DND-41 (cell line): Measurements from ENCODE around the gene TGFBR3L.

Source experiments
- ATAC-seq: fragments of 200-7000 bp; cut with Tn5 transposase; 3 replicates; pipeline ENCODE4 v1.9.1; 2021; ENCODE audit warnings: low read depth; ENCODE audit not compliant: insufficient read depth
- DNase-seq: peaks from one replicate; pipeline ENCODE4 v3.0.0-alpha.2; 2020
- H2AFZ ChIP-seq: 2 replicates; pipeline ENCODE4 v1.6.0; 2012; ENCODE audit warnings: low read depth, low read length
- H3K27ac ChIP-seq: 2 replicates; pipeline ENCODE4 v1.5.1; 2012; ENCODE audit warnings: low read length, inconsistent platforms
- H3K27me3 ChIP-seq: fragments of 200-600 bp; sonication (generic); 2 replicates; pipeline ENCODE4 v1.6.0; 2012; ENCODE audit warnings: low read length, mild to moderate bottlenecking, inconsistent platforms; ENCODE audit not compliant: insufficient read depth, poor library complexity
- H3K36me3 ChIP-seq: 2 replicates; pipeline ENCODE4 v1.5.1; 2012; ENCODE audit warnings: low read length, inconsistent platforms; ENCODE audit not compliant: insufficient read depth
- H3K4me1 ChIP-seq: 2 replicates; pipeline ENCODE4 v1.5.1; 2012; ENCODE audit warnings: mild to moderate bottlenecking, low read length; ENCODE audit not compliant: insufficient read depth
- H3K4me2 ChIP-seq: 2 replicates; pipeline ENCODE4 v1.6.0; 2012; ENCODE audit warnings: mild to moderate bottlenecking, moderate library complexity, low read length, inconsistent platforms; ENCODE audit not compliant: insufficient read depth
- H3K4me3 ChIP-seq, 2 experiments: fragments of 200-600 bp in 1 of 2; shearing (Covaris generic) in 1 of 2; 2 replicates each; pipeline ENCODE4 v1.5.1; 2012 to 2016; ENCODE audit warnings: inconsistent platforms in 2 of 2, low read length in 2 of 2, mild to moderate bottlenecking in 2 of 2, low read depth in 1 of 2, moderate library complexity in 1 of 2
- H3K79me2 ChIP-seq: 2 replicates; pipeline ENCODE4 v1.6.0; 2012; ENCODE audit warnings: low read length, inconsistent platforms; ENCODE audit not compliant: insufficient read depth
- H3K9ac ChIP-seq: 2 replicates; pipeline ENCODE4 v1.6.0; 2012; ENCODE audit warnings: low read depth, mild to moderate bottlenecking, inconsistent platforms, low read length, moderate library complexity
- H3K9me3 ChIP-seq: 2 replicates; pipeline ENCODE4 v1.5.1; 2012; ENCODE audit warnings: low read length, moderate library complexity, mild to moderate bottlenecking, inconsistent platforms; ENCODE audit not compliant: insufficient read depth, severe bottlenecking
- H4K20me1 ChIP-seq: 2 replicates; pipeline ENCODE4 v1.6.0; 2012; ENCODE audit warnings: low read length; ENCODE audit not compliant: insufficient read depth
- CTCF ChIP-seq: IDR thresholded peaks from 2 replicates; pipeline ENCODE4 v1.5.1; 2012; ENCODE audit warnings: borderline replicate concordance, low read length, moderate library complexity, mild to moderate bottlenecking; ENCODE audit not compliant: poor library complexity, severe bottlenecking; ENCODE audit errors: extremely low read depth
- EZH2 ChIP-seq: IDR thresholded peaks from 3 replicates; pipeline ENCODE4 v1.6.1; 2012; ENCODE audit warnings: borderline replicate concordance, low read depth, mild to moderate bottlenecking, moderate library complexity, low read length, inconsistent platforms; ENCODE audit not compliant: severe bottlenecking

TGFBR3L gene

GRCh38 chr19:7900931-7901330 lies 13.7 kb upstream of the TGFBR3L start:
- Histone ChIP-seq H3K36me3 (peaks cover 16% of the 10 kb centered on the region), H3K27me3 (no peaks in the 10 kb centered on the region), H2AFZ (no peak overlapping the region), H3K4me2 (no peak overlapping the region), H3K4me3 (no peak overlapping the region), H3K9me3 (no peaks in the 10 kb centered on the region), H3K27ac (no peak overlapping the region), H3K4me1 (peaks cover 28% of the 10 kb centered on the region), H3K79me2 (peaks cover 28% of the 10 kb centered on the region), H4K20me1 (peaks cover 19% of the 10 kb centered on the region), H3K9ac (no peak overlapping the region)
- TF ChIP-seq CTCF, result no peak
- no peak for TF ChIP-seq EZH2
- no peak for ATAC-seq
- no peak for DNase-seq

GRCh38 chr19:7901337-7901736 lies 13.3 kb upstream of the TGFBR3L start:
- ATAC-seq, result no peak
- no peak overlapping the region for H3K4me3 ChIP-seq

GRCh38 chr19:7902796-7903243 lies 11.8 kb upstream of the TGFBR3L start:
- Histone ChIP-seq H4K20me1 (peaks cover 33% of the 10 kb centered on the region), H3K4me1 (peaks cover 33% of the 10 kb centered on the region), H3K4me2 (peak overlapping the region; percentile 89), H3K36me3 (peaks cover 30% of the 10 kb centered on the region), H3K27ac (peak overlapping the region; percentile 86), H3K27me3 (no peaks in the 10 kb centered on the region), H3K79me2 (peaks cover 45% of the 10 kb centered on the region), H3K9me3 (no peaks in the 10 kb centered on the region), H2AFZ (peak overlapping the region; percentile 89), H3K9ac (peak overlapping the region; percentile 71), H3K4me3 (peak overlapping the region; percentile 42 to 79)
- TF ChIP-seq CTCF, result no peak
- no peak for TF ChIP-seq EZH2
- no peak for ATAC-seq
- no peak for DNase-seq

More at GRCh38 chr19:7901337-7901736, 13.3 kb upstream of the TGFBR3L start:
- peaks cover 32% of the 10 kb centered on the region for H3K79me2 ChIP-seq
- H3K9me3 ChIP-seq, result no peaks in the 10 kb centered on the region
- H3K4me1 ChIP-seq, result peaks cover 32% of the 10 kb centered on the region
- no peaks in the 10 kb centered on the region for H3K27me3 ChIP-seq
- no peak for DNase-seq
- TF ChIP-seq EZH2 (no peak), CTCF (no peak)
- H3K27ac ChIP-seq, result no peak overlapping the region
- H4K20me1 ChIP-seq, result peaks cover 23% of the 10 kb centered on the region
- H3K4me2 ChIP-seq, result no peak overlapping the region
- H2AFZ ChIP-seq, result no peak overlapping the region
- H3K9ac ChIP-seq, result no peak overlapping the region
- peaks cover 20% of the 10 kb centered on the region for H3K36me3 ChIP-seq

- peak within 1 kb of the TSS; percentile 89 for H2AFZ ChIP-seq
Observed at GRCh38 chr19:7903244-7904073, 11.2 kb upstream of the TGFBR3L start, which contains the start of gene MAP2K7. MAP2K7 (plus strand) TSS chr19:7903877; CDS start chr19:7903945, 68 bp downstream.

More at GRCh38 chr19:7903244-7904073, 11.2 kb upstream of the TGFBR3L start, which contains the start of gene MAP2K7:
- H3K36me3 ChIP-seq, result peaks cover 32% of the 10 kb centered on the region
- H3K4me2 ChIP-seq, result peak within 1 kb of the TSS; percentile 93
- peak within 1 kb of the TSS; percentile 71 for H3K9ac ChIP-seq
- TF ChIP-seq EZH2, result no peak
- TF ChIP-seq CTCF, result peak; percentile 95
- H3K79me2 ChIP-seq, result peaks cover 51% of the 10 kb centered on the region
- peaks cover 39% of the 10 kb centered on the region for H4K20me1 ChIP-seq
- DNase-seq, result peak; percentile 100
- H3K4me1 ChIP-seq, result peaks cover 33% of the 10 kb centered on the region
- H3K27ac ChIP-seq, result peak within 1 kb of the TSS; percentile 86
- no peaks in the 10 kb centered on the region for H3K27me3 ChIP-seq
- no peaks in the 10 kb centered on the region for H3K9me3 ChIP-seq
- H3K4me3 ChIP-seq, result peak within 1 kb of the TSS; percentile 42 to 84
- peak; percentile 84 for ATAC-seq
